Measurements from ENCODE around the gene DUSP22.
"Not testable (repeated sequence)": the region's sequence is repeated elsewhere in the genome, so short reads cannot be mapped to it uniquely, and the experiment has no call there.

The DUSP22 gene

DNA sequence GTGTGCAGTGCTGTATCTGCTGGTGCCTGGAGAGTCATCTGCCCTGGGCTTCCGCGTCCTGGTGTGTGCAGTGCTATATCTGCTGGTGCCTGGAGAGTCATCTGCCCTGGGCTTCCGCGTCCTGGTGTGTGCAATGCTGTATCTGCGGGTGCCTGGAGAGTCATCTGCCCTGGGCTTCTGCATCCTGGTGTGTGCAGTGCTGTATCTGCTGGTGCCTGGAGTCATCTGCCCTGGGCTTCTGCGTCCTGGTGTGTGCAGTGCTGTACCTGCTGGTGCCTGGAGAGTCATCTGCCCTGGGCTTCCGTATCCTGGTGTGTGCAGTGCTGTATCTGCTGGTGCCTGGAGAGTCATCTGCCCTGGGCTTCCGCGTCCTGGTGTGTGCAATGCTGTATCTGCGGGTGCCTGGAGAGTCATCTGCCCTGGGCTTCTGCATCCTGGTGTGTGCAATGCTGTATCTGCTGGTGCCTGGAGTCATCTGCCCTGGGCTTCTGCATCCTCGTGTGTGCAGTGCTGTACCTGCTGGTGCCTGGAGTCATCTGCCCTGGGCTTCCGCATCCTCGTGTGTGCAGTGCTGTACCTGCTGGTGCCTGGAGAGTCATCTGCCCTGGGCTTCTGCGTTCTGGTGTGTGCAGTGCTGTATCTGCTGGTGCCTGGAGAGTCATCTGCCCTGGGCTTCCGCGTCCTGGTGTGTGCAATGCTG, 33.0 kb downstream of the DUSP22 start:
- not testable (repeated sequence) for DNase-seq

DNA sequence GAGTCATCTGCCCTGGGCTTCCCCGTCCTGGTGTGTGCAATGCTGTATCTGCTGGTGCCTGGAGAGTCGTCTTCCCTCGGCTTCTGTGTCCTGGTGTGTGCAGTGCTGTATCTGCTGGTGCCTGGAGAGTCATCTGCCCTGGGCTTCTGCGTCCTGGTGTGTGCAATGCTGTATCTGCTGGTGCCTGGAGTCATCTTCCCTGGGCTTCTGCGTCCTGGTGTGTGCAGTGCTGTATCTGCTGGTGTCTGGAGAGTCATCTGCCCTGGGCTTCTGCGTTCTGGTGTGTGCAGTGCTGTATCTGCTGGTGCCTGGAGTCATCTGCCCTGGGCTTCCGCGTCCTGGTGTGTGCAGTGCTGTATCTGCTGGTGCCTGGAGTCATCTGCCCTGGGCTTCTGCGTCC, 33.8 kb downstream of the DUSP22 start:
- not testable (repeated sequence) for DNase-seq

DNA sequence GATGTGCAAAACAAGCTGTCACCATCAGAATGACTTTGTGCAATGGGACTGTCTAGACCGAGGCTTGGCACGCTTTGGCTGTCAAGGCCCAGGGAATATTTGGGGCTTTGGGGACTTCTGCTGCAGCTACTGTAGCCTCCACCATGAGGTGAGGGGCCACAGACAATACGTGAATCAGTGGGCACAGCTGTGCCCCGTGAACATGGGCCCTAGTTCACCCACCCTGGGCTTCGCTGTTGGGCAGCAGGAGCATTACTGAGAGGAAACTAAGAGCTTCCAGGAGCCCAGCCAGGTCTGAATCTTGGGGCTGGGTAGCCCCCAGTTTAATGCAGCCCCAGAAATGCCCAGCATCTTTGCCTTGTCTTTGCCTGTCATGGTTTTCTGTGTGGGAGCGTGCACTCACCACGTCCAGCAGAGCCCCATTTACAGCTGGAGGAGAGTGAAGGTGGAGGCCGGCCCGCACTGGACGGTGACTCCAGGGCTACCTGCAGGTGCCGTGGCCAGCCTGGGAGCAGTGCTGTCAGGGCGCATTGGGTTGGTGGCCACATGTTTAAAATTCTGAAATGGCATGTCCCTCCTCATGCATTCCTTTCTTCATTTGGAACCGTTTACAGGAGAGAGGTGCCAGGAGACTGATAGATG, 34.7 kb downstream of the DUSP22 start:
- DNase-seq = no peak

DNA sequence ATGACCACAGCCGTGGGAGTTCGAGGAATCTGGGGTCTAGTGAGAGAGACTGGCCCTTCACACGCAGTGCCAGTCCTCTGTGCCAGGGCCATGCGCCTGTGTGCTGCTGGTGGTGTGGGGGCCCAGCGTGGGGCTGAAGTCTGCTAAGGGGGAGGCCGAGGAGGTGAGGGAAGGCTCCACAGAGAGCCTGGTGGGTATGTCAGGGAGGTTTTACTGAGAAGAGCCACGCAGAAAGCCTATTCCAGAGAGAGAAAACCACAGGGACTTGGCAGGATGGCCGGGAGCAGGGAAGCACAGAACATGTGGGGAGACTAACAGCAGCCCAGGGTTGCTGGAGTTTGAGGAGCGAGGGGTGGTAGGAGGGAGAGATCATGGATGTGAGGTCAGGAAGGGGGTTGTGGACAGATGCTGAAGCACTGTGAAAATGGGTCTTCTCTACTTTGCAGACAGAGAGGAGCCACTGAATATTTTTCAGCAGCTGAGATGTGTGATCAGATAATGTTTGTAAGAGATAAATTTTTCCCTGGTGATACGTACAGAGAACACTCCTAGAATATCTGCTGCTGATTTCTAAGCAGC, 35.3 kb downstream of the DUSP22 start:
- no peak for DNase-seq

DNA sequence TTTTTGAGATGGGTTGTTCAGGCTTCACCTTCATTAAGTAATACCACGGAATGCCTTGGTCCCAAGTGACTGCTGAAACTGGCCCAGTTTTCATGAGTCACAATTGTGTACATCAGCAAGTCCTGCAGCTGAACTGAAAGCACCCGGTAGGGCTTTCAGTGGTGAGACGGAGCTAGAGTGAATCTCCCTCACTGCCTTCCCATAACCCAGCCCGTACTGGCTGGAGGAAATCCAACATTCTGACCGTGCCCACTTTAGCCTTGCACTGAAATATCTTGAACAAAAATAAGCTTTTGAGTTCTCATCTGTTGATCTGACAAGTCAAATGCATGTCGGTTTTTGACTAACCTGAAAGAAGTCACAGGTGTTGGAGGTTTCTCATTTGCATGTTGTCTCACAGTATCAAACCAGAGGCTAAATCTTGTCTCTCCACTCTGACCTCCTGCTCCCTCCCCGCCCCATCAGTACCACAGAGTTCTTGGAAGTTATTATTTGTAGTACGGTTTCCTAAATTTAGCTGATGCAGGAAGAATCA, 35.9 kb downstream of the DUSP22 start:
- peak in 1 of 2 donors; percentile 13 for DNase-seq

DNA sequence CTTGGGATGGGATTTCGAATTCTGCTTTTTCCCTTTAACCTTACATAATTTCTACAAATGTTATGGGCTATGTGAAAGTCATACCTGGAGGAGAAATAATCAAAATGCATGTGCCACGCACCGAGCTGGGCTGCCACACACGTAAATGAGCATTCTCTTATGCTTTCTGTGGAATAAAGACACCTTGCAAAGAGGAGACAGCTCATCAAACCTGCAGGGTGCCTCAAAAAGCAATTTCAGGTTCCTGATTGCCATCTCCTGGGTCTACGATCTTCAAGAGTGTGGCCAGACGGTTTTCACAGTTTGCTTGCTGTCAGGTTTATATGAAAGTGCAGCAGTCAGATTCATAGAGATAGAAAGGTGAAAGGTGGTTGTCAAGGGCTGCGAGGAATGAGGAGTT, 36.6 kb downstream of the DUSP22 start:
- DNase-seq = no peak

DNA sequence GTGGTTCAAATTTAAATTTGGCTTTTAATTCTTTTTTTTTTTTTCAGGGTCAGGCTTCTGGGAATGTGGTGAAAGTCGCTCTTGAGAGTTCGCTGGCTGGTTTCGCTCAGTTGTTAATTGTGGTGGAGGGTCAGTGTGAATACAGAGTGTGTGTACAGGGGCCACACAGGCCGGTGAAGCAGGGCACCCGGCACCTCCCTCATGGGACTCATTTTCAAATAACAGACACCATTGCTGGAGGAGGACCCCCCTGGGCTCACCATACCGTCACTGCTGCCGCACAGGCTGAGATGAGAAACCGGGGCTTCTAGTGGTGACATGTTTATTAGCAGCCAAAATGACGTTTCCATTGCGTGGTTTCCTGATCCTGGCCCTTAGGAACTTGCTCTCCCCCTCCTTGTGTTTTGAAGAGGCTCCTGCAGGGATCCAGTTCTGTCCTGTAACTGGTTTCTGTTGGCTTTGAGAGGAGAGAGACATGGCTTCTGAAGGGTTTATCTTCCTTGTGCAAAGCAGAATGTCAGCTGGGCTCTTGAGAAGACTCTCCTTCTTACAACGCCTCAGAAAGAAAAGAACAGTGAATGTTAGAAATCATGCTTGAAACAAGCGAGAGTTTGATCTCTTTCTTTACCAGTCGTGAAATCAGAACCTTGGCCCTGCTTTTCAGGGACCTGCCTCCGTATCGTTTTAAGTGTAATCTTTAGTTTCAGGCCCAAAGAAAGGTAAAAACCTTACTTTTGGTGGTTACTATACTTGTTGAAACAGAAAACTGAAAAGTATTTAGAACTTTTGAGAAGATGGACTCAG, 37.8 kb downstream of the DUSP22 start:
- no peak for DNase-seq

DNA sequence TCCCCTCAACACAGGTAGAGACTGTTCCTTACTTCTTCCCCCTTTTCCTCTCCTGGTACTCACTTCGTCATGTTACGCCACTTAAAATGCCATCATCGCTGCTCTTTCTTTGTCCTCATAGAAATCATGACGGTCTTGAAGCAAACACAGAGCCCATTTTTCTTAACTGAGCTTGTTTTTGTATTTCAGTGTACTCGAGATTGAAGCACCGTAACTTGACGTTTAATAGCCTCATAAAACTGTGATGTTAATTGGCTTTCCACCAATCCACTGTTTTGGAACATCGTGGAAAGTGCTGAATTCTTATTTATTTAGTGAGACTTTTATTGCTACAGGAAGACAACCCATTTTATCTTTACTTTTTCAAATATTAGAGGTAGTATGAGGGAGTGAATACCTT, 38.7 kb downstream of the DUSP22 start:
- no peak for DNase-seq

DNA sequence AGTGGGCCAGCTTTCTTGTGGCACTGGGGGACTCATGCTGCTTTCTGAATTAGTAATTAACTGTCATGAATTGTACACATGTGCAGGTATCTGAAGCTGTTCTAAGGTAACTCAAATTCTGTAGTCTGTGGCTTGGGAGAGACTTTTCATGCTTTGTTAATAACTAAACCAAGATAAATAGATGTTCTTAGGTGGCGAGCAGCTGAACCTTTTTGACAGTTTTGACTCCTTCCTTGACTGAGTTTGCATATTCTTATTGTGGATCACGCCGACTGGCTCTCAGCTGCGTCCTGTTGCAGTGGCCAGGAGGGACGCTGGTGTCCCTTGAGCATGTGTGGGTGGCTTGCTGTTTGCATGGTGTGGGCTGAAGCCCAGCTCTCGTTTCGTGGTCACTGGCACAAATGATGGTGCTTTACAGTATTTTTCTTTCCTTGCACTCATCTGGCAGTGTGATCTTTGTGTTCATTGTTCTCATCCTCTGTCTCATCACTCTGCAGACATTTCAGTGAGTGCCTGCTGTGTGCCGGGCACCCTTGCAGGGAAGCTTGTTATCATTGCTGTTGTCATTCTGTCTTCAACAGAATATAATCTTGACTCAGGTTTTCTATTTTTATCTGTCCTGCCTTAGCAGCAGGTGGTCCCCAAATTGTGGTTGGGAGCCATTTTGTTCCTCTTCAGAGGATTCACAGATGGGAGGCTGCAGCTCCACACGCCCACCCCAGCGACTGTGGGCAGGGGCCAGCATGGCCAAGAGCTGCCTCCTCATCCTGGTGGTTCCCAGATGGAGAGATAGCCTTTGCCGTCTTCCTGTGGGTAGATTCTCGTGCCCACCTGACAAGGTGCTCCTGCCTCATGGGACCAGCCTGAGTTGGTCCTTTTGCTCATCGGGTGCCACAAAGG, 39.6 kb downstream of the DUSP22 start:
- no peak for DNase-seq

DNA sequence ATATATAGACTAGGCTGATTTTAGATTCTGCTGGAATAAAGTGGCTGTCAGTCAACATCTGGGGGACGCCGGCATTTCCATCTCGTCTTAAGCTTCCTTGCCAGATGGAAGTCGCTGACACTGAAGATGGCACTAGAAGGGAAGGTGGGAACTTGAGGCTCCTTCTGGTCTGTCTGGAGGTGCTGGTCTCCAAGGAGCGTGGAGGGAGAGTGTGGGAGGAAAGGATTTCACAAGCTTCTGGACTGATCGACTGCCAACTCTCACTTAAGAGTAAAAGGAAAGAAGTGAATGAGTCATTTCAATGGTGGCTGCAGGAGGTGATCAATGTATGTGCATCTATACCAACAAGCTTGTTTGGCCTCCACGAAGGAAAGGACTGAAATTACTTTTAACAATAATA, 40.4 kb downstream of the DUSP22 start:
- DNase-seq = no peak

DNA sequence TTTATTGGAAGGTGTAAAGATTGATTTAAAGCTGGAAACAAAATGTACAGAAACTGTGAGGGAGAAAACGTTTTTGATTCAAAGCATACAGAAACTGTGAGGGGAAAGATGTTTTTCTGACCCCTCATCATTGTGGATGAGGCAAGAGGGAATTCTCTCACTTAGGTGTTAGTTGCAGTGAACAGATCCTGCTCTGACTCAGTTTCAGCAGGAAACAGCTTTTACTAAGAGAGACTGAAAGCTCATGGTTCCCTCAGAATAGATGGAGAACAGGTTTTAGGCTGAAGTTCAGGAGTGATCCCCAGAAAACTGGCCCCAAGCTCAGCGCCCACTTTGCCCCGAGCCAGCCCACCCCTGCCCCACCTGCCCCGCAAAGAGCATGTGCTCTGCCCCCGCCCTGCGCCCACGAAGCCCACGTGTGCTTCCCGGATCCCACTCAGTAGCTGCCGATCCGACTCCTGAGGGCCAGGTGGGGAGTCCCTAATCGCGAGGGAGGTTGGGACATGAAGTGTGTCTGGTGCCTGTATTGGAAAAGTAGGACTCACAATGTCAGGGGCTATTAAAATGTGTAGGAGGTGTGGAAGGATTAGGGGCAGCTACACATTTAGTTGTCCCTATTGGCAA, 41.2 kb downstream of the DUSP22 start:
- DNase-seq = no peak

DNA sequence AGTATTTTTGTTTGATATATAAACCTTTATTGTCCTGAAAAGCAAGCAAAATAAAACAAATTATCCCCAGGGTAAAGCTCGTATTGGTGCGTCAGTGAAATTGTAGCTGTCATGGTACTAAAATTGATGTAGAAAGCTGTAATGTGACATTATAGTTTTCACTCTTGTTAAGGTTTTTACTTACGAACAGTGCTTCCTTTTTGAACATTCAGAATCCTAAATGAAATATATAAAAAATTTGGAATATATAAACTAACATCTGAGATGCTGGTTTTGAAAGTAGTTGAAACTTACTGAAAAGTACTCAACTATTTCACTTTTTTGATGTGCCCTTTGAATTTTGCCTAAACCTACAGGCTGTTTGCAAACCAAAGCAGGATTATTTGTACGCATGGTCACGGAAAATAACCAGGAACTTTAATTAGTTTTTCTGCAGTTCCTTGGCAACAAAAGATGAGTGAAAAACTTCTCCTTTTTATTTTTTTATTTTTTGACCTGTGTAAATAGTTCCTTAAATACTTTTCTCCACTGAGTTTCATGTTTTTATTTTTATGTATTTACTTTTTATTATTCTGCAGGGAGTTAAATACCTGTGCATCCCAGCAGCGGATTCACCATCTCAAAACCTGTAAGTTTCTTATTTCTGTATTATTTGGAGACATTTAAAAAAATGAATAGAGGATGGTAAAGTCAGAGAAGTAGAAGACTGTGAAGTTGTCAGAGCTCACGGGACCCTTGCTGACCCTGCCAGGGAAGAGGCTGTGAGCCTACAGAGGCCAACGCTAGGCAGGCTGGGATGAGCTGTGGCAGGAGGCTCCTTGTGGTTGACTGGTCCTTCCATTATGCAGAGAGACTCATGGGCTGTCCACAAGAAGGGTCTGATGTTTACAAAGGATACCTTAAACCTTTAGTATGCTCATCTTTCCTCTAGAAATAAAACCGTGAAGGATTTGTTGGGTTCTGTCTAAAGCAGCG, 42.5 kb downstream of the DUSP22 start:
- no peak for DNase-seq

DNA sequence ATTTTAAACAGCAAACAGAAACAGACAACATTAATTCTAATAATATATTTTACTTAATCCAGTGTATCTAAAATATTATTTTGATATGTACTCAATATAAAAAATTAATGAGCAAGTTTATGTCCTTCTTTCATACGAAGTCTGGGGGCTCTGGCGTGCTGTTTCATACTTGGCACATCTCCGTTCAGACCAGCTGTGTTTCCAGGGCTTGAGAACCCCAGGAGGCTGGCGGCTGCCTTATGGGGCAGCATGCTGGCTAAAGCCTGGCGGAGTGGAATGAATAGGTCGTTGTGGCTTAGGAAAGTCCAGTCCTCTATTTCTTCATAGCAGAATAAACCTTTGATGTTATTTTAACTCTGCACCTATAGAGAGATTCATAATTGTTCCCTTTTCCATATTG, 43.3 kb downstream of the DUSP22 start:
- DNase-seq = no peak

DNA sequence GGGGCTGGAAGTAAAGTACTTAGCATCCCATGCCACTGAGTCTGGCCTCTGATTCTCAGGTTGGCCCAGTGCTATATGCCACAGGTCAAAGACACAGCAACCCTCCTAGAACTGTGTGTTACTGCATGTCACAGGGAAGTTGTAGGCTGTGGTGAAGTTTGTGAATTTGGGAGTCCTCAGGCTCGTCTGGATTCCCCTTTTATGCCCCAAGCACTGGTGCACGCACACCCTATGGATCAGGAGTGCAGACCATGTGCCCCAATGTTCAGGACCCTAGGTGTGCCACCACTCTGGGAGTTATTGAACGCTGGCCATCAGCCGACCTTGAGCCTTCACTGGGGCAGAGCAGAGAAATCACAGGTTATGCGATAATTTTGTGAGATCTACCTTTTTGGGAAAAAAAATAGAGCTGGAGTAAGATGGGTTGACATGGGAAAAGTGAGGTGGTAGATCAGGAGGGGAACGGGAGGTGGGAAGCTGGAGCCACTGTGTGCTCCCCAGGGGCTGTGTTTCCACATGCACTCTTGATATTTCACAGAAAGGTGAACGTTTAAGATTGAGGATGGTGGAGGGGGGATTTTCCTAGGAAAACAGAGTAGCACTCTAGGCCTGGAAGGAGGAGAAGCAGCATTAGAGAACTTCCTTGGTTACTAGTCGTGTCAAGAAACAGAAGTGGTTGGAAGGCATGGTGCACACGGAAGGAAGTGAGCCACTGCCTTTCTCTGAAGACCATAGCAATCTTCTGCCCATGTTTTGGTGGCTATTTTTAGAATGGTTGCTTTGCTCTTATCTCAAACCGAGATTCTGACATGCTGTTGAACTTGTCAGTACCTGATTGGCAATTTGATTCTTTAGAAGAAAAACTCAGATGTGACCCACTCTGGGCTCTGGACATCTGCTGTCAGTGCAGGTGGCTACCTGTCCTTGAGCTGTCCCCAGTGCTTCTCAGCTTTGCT, 44.1 kb downstream of the DUSP22 start:
- no peak for DNase-seq

DNA sequence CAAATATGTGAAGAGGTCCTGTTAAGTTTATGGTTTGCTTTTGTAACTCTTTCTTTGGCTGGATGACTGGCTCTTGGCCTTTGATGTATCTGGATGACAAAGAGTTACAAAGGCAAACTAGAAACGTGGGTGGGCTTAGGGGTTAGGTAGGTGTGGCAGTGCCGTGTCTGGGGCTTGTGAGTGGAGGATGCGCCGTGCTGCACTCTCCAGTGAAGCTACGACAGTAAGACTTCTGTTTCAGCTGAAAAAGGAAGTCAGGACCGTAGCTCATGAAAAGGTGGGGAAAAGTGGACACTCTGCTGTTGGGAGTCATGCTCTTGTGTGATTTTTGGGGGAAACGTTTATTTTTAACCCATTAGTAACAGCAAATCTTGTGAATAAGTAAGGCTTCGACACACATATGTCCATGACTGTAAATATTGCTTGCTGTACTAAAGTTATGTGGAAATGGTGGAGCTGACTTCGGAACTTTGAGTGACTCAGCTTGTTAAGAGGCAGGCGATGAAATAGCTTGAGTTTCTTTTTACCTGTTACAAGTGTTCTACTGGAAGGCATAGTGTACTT, 45.6 kb downstream of the DUSP22 start:
- no peak for DNase-seq

DNA sequence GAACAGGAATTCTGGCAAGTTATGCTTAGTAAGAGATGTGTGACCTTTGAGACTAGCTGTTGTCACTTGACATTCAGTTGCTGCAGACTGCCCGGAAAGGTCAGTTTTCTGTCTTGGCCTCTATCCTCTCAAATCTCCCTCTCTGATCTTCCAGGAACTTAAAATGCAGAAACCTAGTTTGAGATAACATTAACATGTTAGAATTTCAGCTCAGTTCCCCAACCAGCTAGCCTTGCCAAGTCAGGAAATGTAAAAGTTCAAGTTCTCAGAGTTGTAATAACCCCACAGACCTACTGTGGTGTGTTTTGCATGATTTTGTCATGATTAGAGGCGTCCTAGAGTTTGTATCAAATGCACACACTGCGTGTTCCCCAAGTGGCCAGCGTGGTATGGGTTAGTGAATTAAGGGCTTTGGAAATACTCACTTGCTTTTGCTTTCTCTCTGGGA, 46.6 kb downstream of the DUSP22 start:
- DNase-seq = no peak

DNA sequence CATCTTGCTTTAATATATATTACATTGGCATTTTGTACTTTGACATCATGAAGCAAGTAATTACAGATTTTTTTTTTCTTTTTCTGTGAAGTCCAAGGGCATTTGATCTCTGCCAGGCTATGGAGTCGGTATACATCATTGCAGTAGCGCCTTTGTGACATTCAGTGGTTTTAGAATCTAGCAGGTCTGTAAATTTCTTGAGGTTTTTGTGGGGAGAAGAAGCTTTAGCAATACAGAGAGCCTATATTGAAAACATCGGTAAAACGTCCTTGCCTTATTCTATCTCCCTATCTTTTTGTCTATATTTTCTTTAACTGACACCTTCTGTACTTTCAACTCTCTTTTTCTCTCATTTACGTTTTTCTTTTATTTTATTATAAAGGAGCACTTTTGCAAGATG, 47.2 kb downstream of the DUSP22 start:
- DNase-seq = no peak

DNA sequence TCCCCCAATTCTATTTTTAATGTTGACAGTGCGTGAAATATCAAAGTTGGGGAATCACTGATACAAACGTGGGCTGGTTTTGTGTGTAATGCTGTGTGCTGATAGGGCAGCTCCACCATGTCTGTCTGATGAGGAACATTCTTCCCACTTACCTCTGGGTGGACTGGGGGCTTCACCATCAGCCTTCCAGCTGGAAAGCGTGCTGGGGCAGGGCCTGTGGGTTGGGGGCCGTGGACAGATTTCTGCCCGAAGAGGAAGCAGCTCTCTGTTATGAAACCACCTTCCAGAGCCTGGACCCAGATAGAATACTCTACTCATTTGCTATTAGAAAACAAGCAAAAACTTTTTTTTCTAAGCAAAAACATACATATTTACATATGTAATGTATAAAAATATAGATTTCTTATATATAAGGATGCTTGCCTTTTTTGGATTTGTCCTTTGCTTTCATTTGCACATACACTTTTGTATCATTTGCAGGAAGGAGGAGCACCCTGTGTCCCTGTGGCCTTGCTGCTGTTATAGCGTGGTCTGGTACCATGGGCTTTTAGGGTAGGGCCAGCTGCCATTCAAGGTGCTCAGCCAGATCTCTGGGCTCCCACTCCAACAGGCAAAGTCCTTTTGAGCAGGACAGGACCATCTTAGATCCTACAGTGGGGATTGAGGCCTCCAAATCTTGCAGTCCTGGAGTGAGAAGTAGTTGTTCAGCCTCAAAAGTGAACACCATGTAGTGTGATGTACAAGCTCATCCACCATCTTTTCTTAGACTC, 48.1 kb downstream of the DUSP22 start:
- DNase-seq = no peak

All from stimulated activated CD4-positive, alpha-beta T cell treated with anti-CD3 and anti-CD28 coated beads, Interleukin-2, amount 100 ng/mL, for 48 hours (primary cell).